ENCODE data around the gene TPK1.
"Not testable (repeated sequence)": the region's sequence is repeated elsewhere in the genome, so short reads cannot be mapped to it uniquely, and the experiment has no call there.

Gene TPK1

DNA sequence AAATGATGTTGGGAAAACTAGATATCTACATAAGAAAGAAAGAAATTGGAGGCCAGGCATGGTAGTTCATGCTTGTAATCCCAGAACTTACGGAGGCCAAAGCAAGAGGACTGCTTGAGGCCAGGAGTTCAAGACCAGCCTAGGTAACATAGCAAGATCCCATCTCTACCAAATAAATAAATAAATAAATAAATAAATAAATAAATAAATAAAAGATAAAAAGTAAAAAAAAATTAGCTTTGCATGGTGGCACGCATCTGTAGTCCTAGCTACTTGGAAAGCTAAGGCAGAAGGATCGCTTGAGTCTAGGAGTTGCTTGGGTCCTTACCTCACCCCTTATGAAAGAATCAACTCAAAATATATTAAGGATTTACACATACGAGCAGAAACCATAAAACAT, 238.9 kb downstream of the TPK1 start:
- no peak for DNase-seq

DNA sequence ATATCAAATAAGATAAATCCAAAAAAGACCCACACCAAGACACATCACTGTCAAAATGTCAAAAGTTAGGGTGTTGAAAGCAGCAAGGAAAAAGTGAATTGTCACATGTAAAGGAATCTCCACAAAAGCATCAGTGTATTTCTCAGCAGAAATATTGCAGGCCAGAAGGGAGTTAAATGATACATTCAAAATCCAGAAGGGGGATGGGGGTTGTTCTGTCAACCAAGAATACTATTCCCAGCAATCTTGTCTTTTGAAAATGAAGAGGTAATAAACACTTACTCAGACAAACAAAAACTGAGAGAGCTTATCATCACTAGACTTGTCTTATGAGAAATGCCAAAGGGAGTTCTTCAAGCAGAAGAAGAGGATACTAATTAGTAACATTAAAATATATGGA, 241.3 kb downstream of the TPK1 start:
- DNase-seq, result no peak

DNA sequence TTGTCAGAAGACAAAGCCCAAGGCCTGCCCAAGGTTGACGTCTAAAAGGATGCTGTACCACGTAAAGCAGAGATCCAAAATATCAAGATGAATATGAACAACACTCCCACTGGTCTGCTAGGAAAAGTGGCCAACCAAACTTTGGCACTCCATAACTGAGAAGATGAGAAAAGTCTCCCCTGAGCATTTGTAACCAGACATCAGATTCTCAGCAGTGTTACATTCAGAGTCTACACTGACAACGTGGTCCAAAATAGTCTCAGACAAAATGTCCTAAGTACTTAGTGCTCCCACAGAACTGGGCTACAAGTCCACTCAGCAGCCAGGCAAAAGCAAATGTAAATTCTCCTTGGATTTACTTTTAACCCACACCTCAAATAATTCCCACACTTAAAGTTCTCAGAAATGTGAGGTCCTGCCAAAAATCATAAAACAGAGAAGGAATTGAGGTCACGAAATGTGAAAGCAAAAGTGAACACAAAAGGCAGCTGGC, 247.2 kb downstream of the TPK1 start:
- no peak for DNase-seq

DNA sequence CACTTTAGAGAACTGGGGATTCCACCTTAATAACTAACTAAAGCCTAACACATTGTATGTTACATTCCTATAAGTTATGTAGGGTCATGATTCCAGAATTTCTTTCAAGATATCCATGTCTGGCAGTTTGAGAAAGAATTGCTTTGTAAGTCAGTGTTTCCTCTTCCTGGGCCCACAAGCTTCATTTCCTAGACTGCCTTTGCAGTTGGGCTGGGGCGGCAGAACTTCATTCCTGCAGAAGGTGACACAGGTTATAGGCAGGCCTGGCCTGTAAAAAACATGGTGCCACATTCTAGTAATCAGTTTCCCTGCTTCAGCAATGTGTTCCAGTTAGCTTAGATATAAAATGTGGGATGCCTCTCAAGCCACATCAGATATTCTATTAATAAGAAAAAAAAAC, 248.2 kb downstream of the TPK1 start:
- DNase-seq, result no peak

DNA sequence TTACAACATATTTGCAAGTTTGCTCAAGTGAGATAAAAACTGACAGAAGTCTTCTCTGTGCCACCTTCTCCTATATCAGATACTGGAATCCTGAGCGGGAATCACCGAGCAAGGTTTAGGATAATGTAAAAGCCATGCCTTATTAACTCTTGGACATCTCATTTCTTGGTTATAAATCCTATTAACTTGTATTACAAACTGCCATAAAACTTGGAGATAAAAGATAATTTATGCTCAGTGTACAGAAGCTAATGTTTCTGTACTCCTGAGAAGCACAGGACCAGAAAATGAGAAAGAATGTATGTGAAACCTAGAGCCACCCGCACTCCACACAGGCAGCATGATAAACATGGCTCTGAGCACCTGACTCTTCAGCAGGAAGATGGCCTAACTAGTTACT, 251.1 kb downstream of the TPK1 start:
- DNase-seq, result no peak

DNA sequence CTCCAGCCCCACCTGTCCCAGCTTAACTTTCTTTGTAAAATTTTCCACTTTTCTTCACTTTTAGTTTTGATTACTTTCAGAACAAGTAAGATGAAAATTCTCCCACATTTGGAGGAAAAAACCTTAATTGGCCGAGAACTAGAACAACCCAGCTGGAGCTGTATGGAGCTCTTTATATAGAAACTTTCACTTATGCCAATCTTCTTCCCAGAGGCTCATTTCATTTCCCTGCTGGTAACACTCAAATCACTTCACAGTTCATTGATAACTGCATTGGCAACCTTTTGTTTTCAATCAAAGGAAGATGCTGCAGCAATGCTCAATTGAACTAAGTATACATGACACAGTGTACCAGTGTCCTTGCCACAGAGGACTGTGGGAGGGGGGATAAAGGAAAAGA, 256.2 kb downstream of the TPK1 start:
- DNase-seq, result no peak

DNA sequence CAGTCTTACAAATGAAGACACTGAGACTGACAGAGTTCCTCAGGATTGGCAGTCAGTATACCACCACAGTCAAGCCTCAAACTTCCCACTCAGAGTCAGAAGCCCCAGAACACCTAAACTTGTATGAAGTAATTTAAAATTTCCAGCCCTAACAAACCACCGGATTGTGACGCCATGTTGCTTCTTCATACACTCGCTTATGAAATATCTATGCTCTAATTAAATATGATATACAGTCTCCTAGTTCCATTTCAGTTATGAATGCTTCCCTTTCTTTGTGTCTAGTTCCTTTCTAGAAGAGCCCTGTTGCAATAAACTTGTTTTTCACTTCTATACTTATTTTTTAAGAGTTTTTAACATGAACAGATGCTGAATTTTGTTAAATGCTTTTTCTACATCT, 260.4 kb downstream of the TPK1 start:
- no peak for DNase-seq

DNA sequence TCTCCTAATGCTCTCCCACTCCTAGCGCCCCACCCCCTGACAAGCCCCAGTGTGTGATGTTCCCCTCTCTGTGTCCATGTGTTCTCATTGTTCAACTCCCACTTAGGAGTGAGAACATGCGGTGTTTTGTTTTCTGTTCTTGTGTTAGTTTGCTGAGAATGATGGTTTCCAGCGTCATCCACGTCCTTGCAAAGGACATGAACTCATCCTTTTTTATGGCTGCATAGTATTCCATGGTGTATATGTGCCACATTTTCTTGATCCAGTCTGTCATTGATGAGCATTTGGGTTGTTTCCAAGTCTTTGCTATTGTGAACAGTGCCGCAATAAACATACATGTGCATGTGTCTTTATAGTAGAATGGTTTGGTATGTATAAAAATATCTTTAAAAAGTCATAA, 261.1 kb downstream of the TPK1 start:
- not testable (repeated sequence) for DNase-seq

DNA sequence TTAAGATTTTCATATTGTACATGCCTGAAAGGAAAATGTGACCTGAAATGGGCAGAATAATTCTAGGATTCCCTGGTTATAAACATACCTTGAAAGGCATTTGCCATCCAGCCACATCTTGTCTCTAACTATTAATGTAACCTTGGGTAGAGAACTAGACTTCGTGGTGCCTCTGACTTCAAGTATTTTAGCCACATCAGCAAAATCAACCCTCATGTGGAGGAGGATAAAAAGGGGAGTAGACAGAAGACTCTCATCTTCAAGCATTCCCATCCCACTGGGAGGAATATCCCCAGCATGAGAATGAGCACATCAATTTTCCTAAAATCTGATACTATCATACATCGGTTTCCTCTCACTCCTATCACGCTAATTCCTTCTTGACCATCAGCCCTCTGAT, 267.6 kb downstream of the TPK1 start:
- DNase-seq, result no peak

DNA sequence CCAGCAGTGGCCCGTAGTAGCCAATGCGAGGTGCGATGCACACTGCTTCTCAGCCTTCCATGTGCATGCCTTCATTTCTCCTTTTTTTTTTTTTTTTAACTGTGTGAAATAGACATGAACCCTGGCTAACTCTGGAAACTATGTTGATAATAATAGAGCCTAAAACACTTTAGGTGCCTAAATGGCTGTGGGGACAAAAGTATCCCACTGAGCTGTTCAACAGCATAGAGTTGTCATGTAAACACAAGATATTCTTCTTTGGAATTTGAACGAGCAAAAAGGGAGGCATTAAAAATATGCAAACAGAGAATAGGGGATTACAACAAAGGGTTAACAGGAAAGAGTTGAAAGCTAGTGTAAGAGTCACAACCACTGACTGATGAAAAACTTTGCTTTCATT, 270.3 kb downstream of the TPK1 start:
- no peak for DNase-seq

DNA sequence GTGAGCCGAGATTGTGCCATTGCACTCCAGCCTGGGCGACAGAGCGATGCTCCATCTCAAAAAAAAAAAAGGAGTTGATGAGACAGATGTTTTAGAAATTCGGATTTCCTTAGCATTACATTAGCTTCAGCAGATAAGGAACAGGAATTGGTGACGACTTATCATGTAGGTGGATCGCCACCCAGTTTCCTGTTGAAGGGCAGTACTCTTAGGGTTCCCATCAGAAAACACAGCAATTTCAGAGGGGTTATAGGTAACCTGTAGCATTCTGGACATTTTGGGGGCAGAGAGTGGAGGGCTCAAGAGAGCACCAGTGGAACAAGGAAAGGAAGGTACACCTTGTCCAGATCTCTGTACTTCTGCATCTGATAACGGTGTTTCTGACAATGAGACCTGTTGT, 286.0 kb downstream of the TPK1 start:
- no peak for DNase-seq

DNA sequence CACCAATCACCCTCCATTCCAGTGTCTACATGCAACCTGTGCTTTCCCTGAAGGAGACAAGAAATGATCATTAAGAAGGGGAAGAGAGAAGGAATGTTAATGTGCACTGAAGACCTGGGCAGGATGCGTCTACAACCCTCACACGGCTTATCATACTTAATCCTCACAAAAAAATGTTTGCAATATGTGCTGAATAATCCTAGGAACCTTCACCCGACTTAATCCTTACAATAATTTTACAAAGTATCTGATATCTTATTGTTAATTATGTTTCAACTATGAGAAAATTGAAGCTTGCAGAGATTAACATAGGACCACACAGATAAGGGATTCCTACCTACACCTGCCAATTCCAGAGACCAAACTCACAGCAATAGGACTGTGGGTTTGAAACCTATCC, 287.3 kb downstream of the TPK1 start:
- DNase-seq, result no peak

DNA sequence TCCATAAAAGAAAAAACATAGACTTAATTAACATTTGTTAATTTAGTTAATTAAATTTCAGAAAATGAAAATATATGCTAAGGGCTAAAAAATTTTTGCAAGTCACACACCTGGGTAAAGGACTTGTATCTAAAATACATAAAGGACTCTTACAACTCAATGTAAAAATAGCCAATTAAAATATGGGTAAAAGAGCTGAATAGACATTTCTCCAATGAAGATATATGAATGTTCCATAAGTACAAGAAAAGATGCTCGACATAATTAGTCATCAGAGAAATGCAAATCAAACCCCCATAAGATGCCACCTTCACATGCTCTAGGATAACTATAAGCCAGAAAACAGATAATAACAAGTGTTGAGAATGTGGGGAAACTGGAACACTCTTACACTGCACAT, 288.0 kb downstream of the TPK1 start:
- no peak for DNase-seq

DNA sequence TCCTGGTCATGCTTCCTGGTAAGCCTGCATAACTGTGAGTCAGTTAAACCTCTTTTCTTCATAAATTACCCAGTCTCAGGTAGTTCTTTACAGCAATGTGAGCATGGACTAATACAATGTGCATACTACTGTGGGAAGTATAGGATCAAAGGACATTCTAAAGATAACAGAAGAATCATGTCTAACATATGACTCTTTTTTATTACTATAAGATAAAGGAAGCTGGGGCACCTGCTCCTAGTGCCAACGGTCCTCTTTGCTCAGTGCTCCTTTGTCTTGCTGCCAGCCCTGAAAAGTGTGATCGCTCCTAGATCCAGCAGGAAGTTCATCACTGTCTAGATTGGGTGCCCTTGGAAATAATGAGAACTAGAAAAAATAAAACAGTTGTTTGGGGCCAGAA, 289.1 kb downstream of the TPK1 start:
- no peak for DNase-seq

DNA sequence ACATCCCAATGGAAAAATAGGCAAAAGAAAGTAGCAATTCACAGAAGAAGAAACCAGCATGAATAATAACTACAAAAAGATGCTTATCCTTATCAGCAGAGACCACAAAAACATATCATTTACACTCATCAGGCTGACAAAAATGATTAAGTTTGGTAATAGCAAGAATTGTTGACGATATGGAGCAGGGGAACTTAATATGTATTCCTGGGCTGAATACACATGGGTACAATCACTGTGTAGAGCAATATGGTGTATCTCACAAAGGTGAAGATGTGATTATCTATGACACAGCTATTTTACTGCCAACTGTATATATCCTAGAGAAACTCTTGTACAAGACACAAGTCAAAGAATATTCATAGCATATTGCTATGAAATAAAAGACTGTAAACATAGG, 290.5 kb downstream of the TPK1 start:
- no peak for DNase-seq

DNA sequence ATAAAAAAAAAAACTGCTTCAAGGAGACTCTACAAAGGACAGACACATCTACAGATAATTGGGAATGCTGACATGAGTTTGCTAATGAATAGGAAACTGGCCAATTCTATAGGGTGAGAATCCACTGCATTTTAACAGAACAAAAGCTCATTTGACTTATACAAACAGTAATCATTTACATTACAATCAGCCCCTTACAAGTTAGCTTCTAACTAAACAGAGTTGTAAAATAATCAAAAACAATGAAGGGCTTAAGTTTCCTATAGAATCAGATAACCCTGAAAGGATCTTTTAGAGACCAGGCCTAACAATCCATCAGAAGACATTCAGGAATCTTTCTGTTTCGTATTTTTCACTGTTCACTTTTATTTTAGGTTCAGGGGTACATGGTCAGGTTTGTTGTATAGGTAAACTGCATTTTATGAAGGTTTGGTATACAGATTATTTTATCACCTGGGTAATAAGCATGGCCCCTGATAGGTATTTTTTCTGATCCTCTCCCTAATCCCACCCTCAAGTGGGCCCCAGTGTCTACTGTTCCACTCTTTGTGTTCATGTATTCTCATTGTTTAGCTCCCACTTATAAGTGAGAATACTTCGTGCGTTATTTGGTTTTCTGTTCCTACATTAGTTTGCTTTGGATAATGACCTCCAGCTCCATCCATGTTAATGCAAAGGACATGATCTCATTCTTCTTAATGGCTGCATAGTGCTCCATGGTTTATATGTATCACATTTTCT, 301.0 kb downstream of the TPK1 start:
- no peak for DNase-seq

DNA sequence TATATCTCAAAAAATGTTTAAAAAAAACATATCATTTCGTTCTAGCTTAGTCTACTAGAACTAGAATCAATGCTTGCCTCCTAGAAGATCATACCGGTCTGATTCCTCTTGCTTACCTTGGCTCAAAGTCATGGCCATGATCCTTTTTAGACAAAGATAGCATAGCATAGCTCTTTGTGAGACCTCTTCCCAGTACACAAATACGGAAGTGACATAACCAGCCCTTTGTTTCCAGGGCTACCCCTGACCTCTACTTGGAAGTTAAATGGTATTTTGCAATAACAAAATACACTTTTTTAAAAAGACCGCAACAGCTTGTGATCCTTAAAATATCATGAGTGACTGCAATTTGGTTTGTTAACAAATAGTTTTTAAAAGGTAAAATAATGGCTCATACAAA, 301.7 kb downstream of the TPK1 start:
- no peak for DNase-seq

DNA sequence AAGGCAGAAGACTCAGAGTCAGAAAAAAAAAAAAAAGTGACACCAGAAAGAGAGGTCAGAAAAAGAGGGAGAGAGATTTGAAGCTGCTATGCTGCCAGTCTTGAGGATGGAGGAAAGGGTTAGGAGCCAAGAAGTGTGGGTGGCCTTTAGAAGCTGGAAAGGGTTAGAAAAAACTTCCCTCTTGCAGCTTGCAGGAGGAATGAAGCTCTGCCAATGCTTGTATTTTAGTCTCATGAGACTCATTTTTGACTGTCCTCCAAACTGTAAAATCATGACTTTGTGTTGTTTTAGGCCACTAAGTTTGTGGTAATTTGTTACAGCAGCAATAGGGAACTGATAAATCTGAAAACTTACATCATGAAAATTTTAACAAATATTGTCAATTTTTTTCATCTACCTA, 304.7 kb downstream of the TPK1 start:
- no peak for DNase-seq

DNA sequence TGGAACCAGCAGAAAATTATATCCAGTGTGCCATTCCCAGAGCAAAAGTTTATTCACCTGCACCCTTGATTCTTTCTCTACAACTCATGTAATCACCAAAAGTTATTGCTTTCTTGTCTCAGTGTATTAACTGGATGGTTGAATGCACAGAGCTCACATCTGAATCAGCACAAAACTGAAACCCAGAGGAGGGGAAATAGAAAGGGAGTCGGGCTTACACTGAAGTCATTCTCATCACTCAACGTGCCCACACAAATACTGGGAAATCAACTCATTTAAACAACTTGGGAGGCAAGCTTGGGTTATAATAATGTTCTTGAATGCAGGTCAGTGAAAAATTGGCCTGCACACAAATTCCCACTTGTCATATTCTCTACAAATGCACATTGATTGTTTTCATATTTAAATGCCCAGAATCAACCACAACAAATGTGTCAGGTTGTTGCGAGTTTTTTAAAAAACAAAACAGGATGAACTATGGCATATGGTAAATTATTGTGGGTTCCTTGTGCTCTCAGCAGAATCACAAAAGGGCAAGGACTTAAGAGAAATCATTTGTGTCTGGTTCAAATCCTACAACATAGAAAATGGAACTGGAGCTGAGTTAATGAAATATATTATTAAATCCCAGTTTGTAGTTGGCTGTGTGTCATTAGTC, 306.5 kb downstream of the TPK1 start:
- no peak for DNase-seq

DNA sequence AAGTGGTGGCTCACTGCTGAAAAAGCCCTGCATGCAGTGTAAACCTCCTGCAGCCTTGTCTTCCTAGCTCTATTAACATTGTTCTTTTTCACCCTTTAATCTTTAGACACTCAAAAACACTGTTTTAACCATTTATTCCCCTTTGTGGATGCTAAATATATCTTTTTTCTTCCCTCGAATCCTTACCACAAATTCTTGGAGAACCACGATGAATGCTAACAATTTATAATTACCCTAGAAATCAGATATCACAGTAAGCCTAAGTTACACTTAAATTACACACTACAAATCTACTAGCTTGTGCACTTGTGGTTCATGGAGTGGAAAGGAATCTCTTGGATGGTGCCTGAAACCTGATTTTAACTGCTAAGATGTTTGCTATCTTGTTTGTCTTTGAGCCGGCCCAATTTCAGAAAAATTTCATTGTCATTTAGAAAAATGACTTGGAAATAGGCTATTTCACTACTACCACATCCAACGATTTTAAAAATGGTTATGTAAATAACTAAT, 307.3 kb downstream of the TPK1 start:
- DNase-seq, result no peak

DNA sequence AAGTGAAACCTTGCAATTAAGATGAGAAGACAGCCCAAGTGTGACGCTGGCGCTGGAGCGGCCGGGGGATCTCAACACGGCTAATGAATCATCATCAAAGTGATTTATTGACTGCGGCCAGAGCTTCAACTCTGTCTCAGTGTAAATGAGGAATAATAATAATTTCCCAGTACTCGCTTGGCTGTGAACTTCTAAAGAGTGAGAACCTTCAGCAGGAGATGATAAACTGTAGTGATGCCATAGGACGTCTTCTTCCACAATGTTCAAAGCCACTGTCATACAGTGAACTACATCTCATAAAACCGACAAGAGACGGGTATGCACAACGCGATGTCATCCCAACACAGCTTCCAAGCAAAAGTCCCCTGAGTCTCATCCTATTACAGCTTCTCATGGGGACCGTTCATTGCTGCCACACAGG, 308.8 kb downstream of the TPK1 start:
- no peak for DNase-seq

DNA sequence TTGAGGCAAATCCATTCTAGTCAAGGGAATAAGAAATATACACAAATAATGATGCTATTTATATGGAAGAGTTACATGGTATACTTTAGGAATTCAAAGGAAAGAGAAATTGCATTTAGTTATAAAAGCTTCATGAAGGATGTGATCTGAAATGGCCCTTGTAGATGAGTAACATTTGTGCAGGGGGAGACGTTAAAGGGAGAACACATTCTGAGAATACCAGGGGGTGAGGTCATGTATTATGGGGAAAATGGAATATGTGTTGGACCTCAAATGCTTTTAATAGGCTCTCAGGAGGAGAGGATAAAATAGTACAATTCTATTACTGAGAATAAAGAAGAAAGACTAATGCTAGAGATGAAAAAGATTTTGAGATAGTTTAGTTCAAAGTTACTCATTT, 309.9 kb downstream of the TPK1 start:
- DNase-seq, result no peak

DNA sequence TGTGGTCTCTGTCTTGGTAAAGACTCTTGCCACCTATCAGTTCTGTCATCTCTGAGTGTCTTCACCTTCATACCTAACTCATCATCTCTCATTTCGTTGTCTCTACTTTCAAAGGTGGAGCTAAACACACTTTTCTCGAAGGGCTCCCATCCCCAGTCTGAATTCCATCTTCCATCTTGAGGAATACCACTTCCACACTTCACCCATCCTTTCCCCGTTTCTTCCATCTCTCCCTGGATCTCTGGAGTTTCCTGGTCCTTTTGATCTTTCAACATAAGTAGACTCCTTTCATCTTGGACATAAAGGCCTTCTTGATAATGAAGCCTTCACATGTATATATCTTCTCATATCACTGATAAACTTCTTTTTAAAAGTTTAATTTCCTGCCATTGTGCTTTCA, 311.6 kb downstream of the TPK1 start:
- DNase-seq, result no peak

DNA sequence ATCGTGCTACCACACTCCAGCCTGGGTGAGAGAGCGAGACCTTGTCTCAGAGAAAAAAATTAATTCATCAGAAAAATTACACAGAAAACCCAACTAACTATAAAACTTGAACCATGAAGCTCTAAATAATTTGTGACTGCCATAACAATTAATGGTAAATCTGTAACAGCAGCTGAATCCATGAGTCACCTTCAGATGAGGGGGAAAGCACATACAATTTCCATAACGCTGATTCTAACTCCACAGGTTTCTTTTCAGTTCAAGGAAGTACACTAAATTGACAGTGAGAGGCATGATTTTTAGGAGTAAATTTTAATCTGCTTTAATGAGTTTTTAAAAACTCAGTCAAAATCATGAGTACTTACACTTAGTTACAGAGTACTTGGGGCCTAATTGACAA, 312.2 kb downstream of the TPK1 start:
- no peak for DNase-seq

DNA sequence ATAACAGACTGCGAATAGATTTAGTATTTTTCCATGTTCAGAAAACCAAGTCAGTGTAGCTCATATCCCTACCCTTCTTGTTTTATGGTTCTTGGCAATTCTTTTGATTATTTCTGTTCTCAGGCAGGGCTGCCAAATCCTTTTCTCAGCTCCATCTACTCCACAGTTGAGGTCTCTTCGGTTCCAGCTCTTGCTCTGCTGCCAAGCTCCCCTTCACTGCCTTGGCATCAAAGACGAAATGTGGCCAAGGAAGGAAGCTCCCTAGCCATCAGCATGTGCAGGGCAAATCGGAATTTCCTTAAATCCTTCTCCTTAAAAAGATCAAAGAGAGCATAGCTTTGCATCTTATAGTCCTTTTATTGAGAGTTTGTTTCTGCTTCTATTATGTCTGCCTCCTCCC, 315.9 kb downstream of the TPK1 start:
- no peak for DNase-seq

Measured in stimulated activated CD4-positive, alpha-beta T cell treated with anti-CD3 and anti-CD28 coated beads, Interleukin-4, amount 100 ng/mL, for 4 hours (primary cell).